ENCODE data around the gene STRN3.
"Not testable (repeated sequence)": the region's sequence is repeated elsewhere in the genome, so short reads cannot be mapped to it uniquely, and the experiment has no call there.

Gene STRN3

GRCh38 chr14:30982533-30982932 is 43.6 kb downstream of the STRN3 start:
- no peak for DNase-seq
- intact Hi-C loops (cut with DNase I) = no loop called here

DNA sequence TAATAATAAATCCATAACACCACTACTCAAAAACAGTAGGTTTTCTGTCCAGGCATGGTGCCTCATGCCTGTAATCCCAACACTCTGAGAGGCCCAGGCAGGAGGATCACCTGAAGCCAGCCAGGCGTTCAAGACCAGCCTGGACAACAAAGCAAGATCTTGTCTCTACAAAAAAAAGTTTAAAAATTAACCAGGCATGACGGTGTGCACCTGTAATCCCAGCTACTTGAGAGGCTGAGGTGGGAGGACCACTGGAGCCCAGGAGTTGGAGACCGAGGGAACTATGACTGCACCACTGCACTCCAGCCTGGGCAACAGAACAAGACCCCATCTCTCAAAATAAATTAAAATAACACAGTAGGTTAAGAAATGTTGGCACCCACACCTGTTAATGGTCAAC is 45.2 kb downstream of the STRN3 start:
- intact Hi-C loops (cut with DNase I) = no loop called here
- no peak for DNase-seq

DNA sequence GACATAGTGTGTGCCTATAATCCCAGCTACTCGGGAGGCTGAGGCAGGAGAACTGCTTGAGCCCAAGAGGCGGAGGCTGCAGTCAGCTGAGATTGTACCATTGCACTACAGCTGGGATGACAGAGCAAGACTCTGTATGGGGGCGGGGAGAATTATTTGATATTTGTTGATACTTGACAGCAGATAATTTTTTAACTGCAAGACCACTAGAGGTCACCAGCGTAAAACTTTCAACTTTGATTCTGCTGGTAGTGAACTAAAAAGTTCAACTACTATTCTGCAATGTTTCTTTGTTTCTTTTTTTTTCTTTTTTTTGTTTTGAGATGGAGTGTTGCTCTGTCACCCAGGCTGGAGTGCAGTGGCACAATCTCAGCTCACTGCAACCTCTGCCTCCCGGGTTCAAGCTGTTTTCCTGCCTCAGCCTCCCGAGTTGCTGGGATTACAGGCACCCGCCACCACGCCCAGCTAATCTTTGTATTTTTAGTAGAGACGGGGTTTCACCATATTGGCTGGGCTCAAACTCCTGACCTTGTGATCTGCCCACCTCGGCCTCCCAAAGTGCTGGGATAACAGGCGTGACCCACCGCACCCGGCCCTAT is 46.0 kb downstream of the STRN3 start:
- intact Hi-C loops (cut with DNase I) = not testable (repeated sequence)
- DNase-seq = peak in 21 of 42 donors; percentile 5 to 73 (median 46)

DNA sequence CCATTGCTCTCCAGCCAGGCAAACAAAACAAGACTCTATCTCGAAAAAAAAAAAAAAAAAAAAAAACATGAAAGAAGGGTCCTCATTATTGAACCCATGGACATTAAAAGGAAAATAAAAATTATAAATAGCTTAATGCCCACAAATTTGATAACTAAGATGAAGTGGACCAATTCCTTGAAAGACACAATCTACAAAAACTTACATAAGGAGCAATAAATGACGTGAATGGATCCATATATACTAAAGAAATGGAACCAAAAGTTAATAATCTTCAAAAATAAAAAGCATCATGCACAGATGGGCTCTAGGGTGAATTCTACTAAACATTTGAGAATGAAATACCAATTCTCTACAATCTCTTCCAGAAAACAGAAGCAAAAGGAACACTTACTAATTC is 48.4 kb downstream of the STRN3 start:
- intact Hi-C loops (cut with DNase I) = loop anchor here (10.0 kb wide), 1 partner anchor 107 kb away; no protein-coding TSS in a partner anchor

DNA sequence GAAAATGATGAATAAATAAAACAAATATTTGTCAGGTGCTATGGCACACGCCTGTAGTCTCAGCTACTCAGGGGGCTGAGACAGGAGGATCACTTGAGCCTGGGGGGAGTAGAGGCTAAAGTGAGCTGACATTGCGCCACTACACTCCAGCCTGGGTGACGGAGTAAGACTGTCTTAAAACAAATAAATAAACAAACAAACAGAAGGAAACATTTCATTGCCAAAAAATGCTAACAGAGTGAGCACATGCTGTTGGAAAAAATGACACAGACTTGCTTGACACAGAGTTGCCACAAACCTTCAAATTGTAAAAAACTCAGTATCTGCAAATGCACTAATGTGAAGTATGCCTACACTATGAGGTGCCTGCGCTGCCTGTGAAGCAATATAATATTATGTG is 51.6 kb downstream of the STRN3 start:
- DNase-seq = no peak
- intact Hi-C loops (cut with DNase I) = loop anchor here (10.0 kb wide), 1 partner anchor 110 kb away; no protein-coding TSS in a partner anchor

More for the DNA sequence above, 48.4 kb downstream of the STRN3 start:
- DNase-seq = no peak

- no peak for DNase-seq
- intact Hi-C loops (cut with DNase I) = loop anchor here (10.0 kb wide), 1 partner anchor 112 kb away; no protein-coding TSS in a partner anchor
Measured at GRCh38 chr14:30972882-30973582, 53.1 kb downstream of the STRN3 start.

DNA sequence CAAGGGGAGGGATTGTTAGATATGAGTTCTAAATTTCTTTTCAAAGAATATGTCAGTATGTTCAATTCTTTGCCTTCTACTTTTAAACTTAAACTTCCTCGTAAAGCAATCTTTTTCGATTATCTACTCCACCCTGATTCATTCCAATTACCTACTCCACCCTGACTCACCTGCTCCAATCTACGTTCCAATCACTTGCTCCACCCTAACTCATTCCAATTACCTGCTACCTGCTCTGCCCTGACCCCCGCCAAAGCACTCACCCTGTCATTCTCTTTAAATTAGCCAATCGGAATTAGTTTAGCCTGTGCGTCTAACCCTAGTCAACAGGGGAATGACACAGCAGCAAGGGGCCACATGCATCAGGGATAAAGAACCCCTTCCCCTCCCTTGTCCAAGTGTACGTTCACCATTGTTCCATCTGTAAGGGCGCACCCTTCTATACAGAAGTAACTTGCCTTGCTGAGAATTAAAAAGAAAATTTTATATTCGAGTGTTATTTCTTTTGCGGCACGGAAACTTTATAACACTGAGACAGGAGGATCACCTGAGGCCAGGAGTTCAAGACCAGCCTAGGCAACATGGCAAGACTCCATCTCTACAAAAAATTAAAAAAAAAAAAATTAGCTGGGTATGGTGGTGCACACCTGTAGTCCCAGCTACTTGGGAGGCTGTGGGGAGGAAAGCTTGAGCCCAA is 54.0 kb downstream of the STRN3 start:
- not testable (repeated sequence) for DNase-seq
- intact Hi-C loops (cut with DNase I) = loop anchor here (10.0 kb wide), 1 partner anchor 113 kb away; no protein-coding TSS in a partner anchor

GRCh38 chr14:30971586-30971985 is 54.6 kb downstream of the STRN3 start:
- no peak for DNase-seq
- intact Hi-C loops (cut with DNase I) = loop anchor here (10.0 kb wide), 1 partner anchor 113 kb away; no protein-coding TSS in a partner anchor

GRCh38 chr14:30969796-30970195 is 56.4 kb downstream of the STRN3 start:
- not testable (repeated sequence) for DNase-seq
- intact Hi-C loops (cut with DNase I) = loop anchor here (10.0 kb wide), 1 partner anchor 115 kb away; no protein-coding TSS in a partner anchor

DNA sequence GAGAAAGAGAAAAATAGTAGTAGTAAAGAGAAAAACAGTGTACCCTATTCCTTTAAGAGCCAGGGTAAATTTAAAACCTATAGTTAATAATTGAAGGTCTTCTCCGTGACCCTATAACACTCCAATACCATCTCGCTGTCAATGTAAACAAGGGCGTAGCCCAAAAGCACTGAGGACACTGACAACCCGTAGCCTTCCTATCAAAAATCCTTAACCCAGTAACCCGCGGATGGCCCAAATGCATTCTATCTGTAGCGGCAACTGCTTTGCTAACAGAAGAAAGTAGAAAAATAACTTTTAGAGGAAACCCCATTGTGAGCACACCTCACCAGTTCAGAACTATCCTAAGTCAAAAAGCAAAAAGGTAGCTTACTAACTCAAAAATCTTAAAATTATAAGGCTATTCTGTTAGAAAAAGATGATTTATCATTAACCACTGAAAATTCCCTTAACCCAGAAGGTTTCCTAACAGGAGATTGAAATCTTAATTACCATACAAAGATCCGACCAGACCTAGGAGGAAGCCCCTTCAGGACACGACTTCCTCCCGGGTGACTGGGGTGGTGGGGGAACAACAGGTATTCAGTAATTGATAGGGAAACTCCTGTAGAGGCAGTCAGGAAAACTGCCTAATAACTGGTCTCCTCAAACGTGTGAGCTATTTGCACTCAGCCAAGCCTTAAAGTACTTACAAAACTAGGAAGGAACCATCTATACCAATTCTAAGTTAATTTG is 58.6 kb downstream of the STRN3 start:
- intact Hi-C loops (cut with DNase I); DNase-seq: not testable (repeated sequence)

- DNase-seq = no peak
- intact Hi-C loops (cut with DNase I) = no loop called here
Measured at GRCh38 chr14:30966415-30967363, 59.5 kb downstream of the STRN3 start.

DNA sequence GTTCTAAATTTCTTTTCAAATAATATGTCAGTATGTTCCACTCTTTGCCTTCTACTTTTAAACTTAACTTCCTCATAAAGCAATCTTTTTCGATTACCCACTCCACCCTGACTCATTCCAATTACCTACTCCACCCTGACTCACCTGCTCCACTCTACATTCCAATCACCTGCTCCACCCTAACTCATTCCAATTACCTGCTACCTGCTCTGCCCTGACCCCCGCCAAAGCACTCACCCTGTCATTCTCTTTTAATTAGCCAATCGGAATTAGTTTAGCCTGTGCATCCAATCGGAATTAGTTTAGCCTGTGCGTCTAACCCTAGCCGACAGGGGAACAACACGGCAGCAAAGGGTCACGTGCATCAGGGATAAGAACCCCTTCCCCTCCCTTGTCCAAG is 60.3 kb downstream of the STRN3 start:
- intact Hi-C loops (cut with DNase I); DNase-seq: not testable (repeated sequence)

- DNase-seq; intact Hi-C loops (cut with DNase I): not testable (repeated sequence)
Measured at GRCh38 chr14:30962537-30962936, 63.6 kb downstream of the STRN3 start.

- DNase-seq = no peak
- intact Hi-C loops (cut with DNase I) = no loop called here
Measured at GRCh38 chr14:30961330-30961729, 64.8 kb downstream of the STRN3 start.

GRCh38 chr14:30960216-30960615 is 66.0 kb downstream of the STRN3 start:
- intact Hi-C loops (cut with DNase I) = no loop called here
- no peak for DNase-seq

DNA sequence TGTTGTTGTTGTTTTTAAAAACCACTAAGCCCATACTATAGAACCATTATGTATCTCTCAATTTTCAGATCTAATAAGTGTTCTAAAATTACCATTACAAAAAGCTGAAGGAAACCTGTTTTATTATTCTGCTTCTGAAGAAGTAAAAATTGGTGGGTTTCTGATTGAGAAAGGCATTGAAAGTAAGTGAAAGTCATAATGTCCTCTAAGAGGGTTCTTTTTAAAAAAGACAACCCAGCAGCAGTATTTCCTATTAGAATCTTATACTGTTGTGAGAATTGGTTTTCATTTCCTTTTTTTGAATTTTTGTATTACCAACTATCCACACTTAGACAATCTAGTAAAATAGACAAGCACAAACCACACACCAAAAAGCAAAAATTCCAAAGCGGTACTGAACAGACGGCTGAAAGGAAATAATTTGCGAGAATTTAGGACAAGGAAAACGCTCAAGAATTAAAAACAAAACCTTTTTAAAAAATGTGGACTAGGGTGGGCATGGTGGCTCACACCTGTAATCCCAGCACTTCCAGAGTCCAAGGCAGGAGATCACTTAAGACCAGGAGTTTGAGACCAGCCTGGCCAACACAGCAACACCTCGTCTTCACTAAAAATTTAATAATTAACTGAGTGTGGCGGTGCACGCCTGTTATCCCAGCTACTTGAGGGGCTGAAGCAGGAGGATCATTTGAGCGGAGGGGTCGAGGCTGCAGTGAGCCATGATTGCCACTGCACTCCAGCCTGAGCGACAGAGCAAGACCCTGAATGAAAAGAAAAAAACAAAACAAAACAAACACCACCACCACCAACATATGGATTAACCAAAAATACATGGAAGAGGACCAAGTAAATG is 67.4 kb downstream of the STRN3 start:
- intact Hi-C loops (cut with DNase I) = no loop called here
- no peak for DNase-seq

DNA sequence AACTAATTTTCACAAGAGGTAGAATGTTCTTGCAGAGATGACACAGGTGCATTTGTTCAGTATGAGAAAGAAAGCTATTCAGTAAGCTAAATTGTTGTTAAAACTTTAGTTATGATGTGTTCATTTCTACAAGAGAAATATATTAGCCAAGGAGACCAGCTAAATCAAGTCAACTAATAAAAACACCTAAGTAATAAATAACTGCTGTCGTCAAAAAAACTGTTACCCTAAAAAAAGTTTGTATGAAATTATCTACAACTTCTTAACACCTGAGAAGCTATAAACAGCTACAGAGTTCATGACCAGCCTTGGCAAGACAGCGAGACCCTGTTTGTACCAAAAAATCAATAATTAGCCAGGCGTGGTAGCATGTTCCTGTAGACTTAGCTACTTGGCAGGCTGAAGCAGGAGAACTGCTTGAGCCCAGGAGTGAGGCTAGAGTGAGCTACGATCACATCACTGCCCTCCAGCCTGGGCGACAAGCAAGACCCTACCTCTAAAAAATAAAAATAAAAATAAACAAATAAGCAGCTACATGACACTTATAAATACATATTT is 68.3 kb downstream of the STRN3 start:
- DNase-seq = peak in 1 of 42 donors; percentile 6
- intact Hi-C loops (cut with DNase I) = no loop called here
